ENCODE measurements around the gene SORBS1.

DNA sequence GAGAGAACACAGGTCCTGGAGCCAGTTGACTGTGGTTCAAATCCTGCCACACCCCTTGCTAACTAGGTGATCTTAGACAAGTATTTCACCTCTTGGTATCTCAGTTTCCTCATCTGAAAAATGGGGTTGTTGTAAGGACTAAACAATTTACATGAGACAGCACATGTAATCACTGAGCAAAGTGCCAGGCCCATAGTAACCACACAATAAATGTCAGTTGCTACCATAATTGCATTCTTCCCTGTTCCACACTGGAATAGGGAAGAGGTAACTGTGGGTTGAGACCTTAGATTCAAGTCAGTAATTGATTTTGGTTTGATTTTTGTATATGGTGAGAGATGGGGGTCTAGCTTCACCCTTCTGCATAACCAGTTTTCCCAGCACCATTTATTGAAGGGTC lies 179.0 kb downstream of the SORBS1 start:
- TF ChIP-seq, protein P1, sequence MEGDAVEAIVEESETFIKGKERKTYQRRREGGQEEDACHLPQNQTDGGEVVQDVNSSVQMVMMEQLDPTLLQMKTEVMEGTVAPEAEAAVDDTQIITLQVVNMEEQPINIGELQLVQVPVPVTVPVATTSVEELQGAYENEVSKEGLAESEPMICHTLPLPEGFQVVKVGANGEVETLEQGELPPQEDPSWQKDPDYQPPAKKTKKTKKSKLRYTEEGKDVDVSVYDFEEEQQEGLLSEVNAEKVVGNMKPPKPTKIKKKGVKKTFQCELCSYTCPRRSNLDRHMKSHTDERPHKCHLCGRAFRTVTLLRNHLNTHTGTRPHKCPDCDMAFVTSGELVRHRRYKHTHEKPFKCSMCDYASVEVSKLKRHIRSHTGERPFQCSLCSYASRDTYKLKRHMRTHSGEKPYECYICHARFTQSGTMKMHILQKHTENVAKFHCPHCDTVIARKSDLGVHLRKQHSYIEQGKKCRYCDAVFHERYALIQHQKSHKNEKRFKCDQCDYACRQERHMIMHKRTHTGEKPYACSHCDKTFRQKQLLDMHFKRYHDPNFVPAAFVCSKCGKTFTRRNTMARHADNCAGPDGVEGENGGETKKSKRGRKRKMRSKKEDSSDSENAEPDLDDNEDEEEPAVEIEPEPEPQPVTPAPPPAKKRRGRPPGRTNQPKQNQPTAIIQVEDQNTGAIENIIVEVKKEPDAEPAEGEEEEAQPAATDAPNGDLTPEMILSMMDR (IDR thresholded peaks at IDR 0.05), result no peak
- TF ChIP-seq EZH2 (IDR thresholded peaks at IDR 0.05; ENCODE audit: borderline replicate concordance, insufficient read depth, low read depth, low read length, poor library complexity, severe bottlenecking), result no peak
